Cardiac muscle cell (in vitro differentiated cells and primary cell): ENCODE results near the gene TENM3. TPM values are rescaled to one million over a fixed set of nuclear protein-coding genes. Genes with fewer than 3 reads are reported as not detected.

Experiments
- DNase-seq, 2 donors: peaks; one replicate each; pipeline versions ENCODE4 v3.0.0 to v3.0.0-alpha.2; 2010 to 2017; ENCODE audit warnings: low read depth in 1 of 2, low spot score in 1 of 2
- H3K27ac ChIP-seq: fragments of 200-600 bp; sonication (generic); 2 replicates; pipeline ENCODE4 v1.5.1; 2016
- H3K27me3 ChIP-seq: fragments of 200-600 bp; sonication (generic); 2 replicates; pipeline ENCODE4 v1.6.0; 2016; ENCODE audit warnings: control low read depth
- H3K36me3 ChIP-seq: fragments of 200-600 bp; sonication (generic); 2 replicates; pipeline ENCODE4 v1.5.1; 2016; ENCODE audit warnings: control low read depth
- H3K4me1 ChIP-seq: fragments of 200-600 bp; sonication (generic); 2 replicates; pipeline ENCODE4 v1.8.1; 2017; ENCODE audit warnings: low read depth, mild to moderate bottlenecking, mixed run types
- H3K4me3 ChIP-seq: fragments of 200-600 bp; sonication (generic); 2 replicates; pipeline ENCODE4 v1.5.1; 2016; ENCODE audit warnings: mild to moderate bottlenecking
- H3K9me3 ChIP-seq: fragments of 200-600 bp; sonication (generic); 2 replicates; pipeline ENCODE4 v1.5.1; 2017; ENCODE audit warnings: low read depth, mild to moderate bottlenecking, control low read depth
- polyA plus RNA-seq: library from polyadenylated mRNA; unstranded; fragments of >200 nt; fragmentation: Nextera tagmentation; extraction: Ambion mirVana; gene quantifications from 2 replicates; pipeline ENCODE4 v1.2.1, GENCODE V29; 2016
- total RNA-seq: library from RNA; depleted of rRNA; stranded (reverse); fragments of >200 nt; gene quantifications from 2 replicates; pipeline ENCODE4 v1.2.3, GENCODE V29; 2016
- TF ChIP-seq, protein P1 (sequence below): IDR thresholded peaks from 2 replicates; pipeline ENCODE4 v1.5.1; 2012; ENCODE audit warnings: low read depth, mild to moderate bottlenecking, low read length

Gene TENM3
- total and polyA plus RNA-seq, 2 experiments from 2014 or later = 12.5 to 24.8 TPM

GRCh38 chr4:182569561-182569960 lies 326.4 kb downstream of the TENM3 start:
- no peak overlapping the region for H3K4me3 ChIP-seq
- H3K9me3 ChIP-seq = no peaks in the 10 kb centered on the region
- peaks cover under 1% of the 10 kb centered on the region for H3K4me1 ChIP-seq
- DNase-seq = no peak
- no peaks in the 10 kb centered on the region for H3K36me3 ChIP-seq
- TF ChIP-seq, protein P1, sequence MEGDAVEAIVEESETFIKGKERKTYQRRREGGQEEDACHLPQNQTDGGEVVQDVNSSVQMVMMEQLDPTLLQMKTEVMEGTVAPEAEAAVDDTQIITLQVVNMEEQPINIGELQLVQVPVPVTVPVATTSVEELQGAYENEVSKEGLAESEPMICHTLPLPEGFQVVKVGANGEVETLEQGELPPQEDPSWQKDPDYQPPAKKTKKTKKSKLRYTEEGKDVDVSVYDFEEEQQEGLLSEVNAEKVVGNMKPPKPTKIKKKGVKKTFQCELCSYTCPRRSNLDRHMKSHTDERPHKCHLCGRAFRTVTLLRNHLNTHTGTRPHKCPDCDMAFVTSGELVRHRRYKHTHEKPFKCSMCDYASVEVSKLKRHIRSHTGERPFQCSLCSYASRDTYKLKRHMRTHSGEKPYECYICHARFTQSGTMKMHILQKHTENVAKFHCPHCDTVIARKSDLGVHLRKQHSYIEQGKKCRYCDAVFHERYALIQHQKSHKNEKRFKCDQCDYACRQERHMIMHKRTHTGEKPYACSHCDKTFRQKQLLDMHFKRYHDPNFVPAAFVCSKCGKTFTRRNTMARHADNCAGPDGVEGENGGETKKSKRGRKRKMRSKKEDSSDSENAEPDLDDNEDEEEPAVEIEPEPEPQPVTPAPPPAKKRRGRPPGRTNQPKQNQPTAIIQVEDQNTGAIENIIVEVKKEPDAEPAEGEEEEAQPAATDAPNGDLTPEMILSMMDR = no peak
- no peak overlapping the region for H3K27ac ChIP-seq
- no peaks in the 10 kb centered on the region for H3K27me3 ChIP-seq

DNA sequence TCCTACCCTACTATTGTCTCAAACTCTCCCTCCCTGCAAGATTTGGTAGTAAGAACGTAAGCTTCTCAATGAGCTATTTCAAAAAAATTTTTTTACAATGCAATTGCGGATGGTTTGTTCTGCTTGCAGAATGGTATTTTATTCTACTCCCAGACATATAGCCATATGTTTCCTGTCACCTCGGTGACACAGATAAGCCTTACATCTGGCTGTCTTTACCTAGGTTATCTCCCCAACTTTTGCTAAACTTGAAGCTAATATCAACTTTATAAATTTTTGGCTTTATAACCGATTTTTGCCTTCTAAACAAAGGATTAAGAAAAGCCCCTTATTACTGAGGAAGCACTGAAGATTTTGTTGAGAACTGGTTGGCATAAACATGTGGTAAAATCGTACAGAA lies 331.5 kb downstream of the TENM3 start:
- Histone ChIP-seq H3K27me3 (no peaks in the 10 kb centered on the region), H3K4me3 (no peak overlapping the region), H3K36me3 (no peaks in the 10 kb centered on the region), H3K27ac (no peak overlapping the region), H3K9me3 (no peaks in the 10 kb centered on the region), H3K4me1 (peaks cover 17% of the 10 kb centered on the region)
- no peak for DNase-seq
- TF ChIP-seq, protein P1 = no peak

DNA sequence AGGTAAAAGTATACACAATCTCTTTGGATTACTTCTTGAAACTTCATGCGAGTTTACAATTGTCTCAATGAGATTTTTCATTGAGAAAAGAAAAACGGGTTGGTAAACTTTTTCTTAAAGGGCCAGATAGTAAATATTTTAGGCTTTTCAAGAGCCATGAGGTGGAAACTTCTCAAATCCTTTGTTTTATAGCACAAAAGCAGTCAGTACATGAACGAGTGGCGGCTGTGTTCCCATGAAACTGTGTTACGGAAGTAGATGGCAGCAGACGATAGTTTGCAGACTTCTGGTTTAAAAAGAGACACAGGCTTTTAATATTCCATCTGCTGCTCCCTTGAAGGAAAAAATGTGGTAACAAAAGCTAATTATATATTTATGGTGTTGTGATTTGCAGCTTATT lies 332.0 kb downstream of the TENM3 start:
- H3K27me3 ChIP-seq = no peaks in the 10 kb centered on the region
- TF ChIP-seq, protein P1 = no peak
- H3K36me3 ChIP-seq = no peaks in the 10 kb centered on the region
- H3K27ac ChIP-seq = no peak overlapping the region
- H3K9me3 ChIP-seq = no peaks in the 10 kb centered on the region
- H3K4me1 ChIP-seq = peaks cover 22% of the 10 kb centered on the region
- H3K4me3 ChIP-seq = no peak overlapping the region
- no peak for DNase-seq

- Histone ChIP-seq H3K9me3 (no peaks in the 10 kb centered on the region), H3K4me3 (no peak overlapping the region), H3K27me3 (no peaks in the 10 kb centered on the region), H3K36me3 (no peaks in the 10 kb centered on the region), H3K27ac (no peak overlapping the region), H3K4me1 (peaks cover 26% of the 10 kb centered on the region)
- no peak for DNase-seq
- TF ChIP-seq, protein P1 = no peak
These were observed 333.5 kb downstream of the TENM3 start for GRCh38 chr4:182576601-182577289.

GRCh38 chr4:182577411-182577810 lies 334.2 kb downstream of the TENM3 start:
- DNase-seq = no peak

More at GRCh38 chr4:182577411-182577810, 334.2 kb downstream of the TENM3 start:
- no peaks in the 10 kb centered on the region for H3K27me3 ChIP-seq
- TF ChIP-seq, protein P1 = no peak
- H3K36me3 ChIP-seq = no peaks in the 10 kb centered on the region
- no peak overlapping the region for H3K4me3 ChIP-seq
- peaks cover 26% of the 10 kb centered on the region for H3K4me1 ChIP-seq
- no peaks in the 10 kb centered on the region for H3K9me3 ChIP-seq
- H3K27ac ChIP-seq = no peak overlapping the region
